ENCODE measurements around the gene CFAP97D2. TPM values are rescaled to one million over a fixed set of nuclear protein-coding genes. Genes with fewer than 3 reads are reported as not detected.
"Not testable (repeated sequence)": the region's sequence is repeated elsewhere in the genome, so short reads cannot be mapped to it uniquely, and the experiment has no call there.

Gene CFAP97D2
- polyA plus RNA-seq, 1 of the 3 experiments (the other 2 are of a cell fraction), result not detected

DNA sequence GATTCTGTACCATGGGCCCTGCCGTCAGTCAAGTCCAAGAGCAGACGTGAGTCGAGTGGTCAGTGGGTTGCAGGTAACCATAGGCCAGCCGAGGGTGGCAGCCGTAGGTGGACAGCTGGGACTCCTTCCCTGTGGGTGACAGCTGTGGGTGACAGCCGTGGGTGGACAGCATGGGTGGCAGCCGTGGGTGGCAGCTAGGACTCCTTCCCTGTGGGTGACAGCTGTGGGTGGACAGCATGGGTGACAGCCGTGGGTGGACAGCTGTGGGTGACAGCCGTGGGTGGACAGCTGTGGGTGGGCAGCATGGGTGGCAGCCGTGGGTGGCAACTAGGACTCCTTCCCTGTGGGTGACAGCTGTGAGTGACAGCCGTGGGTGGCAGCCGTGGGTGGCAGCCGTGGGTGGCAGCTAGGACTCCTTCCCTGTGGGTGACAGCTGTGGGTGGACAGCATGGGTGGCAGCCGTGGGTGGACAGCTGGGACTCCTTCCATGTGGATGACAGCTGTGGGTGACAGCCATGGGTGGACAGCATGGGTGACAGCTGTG is 2.6 kb upstream of the CFAP97D2 start:
- H3K27me3 ChIP-seq (ENCODE audit: insufficient read depth); H3K79me2 ChIP-seq (ENCODE audit: insufficient read depth); DNase-seq; H3K27ac ChIP-seq (ENCODE audit: low read depth in 2 of 2, low read length in 1 of 2); H3K9me2 ChIP-seq; H3F3A ChIP-seq (replicated peaks; ENCODE audit: insufficient read depth); POLR2A ChIA-PET; H4K20me1 ChIP-seq (ENCODE audit: insufficient read depth); H3K4me2 ChIP-seq; H3K4me1 ChIP-seq (ENCODE audit: control insufficient read depth in 1 of 2, insufficient read depth in 2 of 2, low read depth in 1 of 2, low read length in 1 of 2); H3K9me3 ChIP-seq; H3K9ac ChIP-seq; H3K36me3 ChIP-seq (replicated peaks in 1 of 2; ENCODE audit: control insufficient read depth in 1 of 2, insufficient read depth in 2 of 2, low read length in 1 of 2); H2AFZ ChIP-seq (ENCODE audit: low read depth); CTCF ChIA-PET; H3K4me3 ChIP-seq (ENCODE audit: low read depth in 2 of 2, low read length in 1 of 2): not testable (repeated sequence)
- 77% methylated on average over 9 of the region's 14 CpGs for WGBS (ENCODE audit: low lambda C conversion rate)

DNA sequence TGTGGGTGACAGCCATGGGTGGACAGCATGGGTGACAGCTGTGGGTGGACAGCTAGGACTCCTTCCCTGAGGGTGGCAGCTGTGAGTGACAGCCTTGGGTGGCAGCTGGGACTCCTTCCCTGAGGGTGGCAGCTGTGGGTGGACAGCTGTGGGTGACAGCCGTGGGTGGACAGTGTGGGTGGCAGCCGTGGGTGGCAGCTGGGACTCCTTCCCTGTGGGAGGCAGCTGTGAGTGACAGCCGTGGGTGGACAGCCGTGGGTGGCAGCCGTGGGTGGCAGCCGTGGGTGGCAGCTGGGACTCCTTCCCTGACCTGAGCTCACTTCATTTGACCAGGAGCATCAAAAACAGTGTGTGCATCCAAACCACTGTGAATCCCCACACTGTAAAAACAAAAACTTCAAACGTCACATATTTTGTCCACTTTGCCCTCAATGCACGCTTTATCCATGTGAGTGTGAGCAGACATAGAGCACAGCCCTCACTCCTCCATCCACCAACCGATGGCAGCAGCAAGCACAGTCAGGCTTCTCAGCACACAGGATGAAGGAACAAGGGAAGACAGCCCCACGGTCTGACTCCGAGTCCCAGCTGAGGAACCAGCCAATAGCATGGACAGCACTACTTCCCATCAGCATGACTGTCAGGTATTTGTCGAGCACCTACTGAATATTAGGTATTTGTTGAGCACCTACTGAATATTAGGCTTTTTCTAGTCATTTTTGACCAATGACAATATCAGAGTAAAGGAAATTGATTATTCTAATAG is 1.6 kb upstream of the CFAP97D2 start:
- TF ChIP-seq, protein P1, sequence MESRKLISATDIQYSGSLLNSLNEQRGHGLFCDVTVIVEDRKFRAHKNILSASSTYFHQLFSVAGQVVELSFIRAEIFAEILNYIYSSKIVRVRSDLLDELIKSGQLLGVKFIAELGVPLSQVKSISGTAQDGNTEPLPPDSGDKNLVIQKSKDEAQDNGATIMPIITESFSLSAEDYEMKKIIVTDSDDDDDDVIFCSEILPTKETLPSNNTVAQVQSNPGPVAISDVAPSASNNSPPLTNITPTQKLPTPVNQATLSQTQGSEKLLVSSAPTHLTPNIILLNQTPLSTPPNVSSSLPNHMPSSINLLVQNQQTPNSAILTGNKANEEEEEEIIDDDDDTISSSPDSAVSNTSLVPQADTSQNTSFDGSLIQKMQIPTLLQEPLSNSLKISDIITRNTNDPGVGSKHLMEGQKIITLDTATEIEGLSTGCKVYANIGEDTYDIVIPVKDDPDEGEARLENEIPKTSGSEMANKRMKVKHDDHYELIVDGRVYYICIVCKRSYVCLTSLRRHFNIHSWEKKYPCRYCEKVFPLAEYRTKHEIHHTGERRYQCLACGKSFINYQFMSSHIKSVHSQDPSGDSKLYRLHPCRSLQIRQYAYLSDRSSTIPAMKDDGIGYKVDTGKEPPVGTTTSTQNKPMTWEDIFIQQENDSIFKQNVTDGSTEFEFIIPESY (IDR thresholded peaks at IDR 0.05; ENCODE audit: borderline replicate concordance, low read depth), result no peak
- TF ChIP-seq NRF1 (IDR thresholded peaks at IDR 0.05; ENCODE audit: low read depth, low read length) (no peak), SMC3 (IDR thresholded peaks at IDR 0.05; ENCODE audit: low read depth, low read length) (no peak), JUND (IDR thresholded peaks at IDR 0.05) (no peak), FOXJ3 (CRISPR knock-in tag; IDR thresholded peaks at IDR 0.05) (no peak), ELF1 (IDR thresholded peaks at IDR 0.05) (no peak), YY1 (IDR thresholded peaks at IDR 0.05; ENCODE audit: low read depth) (no peak), SIN3A (IDR thresholded peaks at IDR 0.05; ENCODE audit: borderline replicate concordance, low read depth, low read length) (no peak), MXI1 (IDR thresholded peaks at IDR 0.05; ENCODE audit: low read depth, low read length) (no peak), FOXM1 (IDR thresholded peaks at IDR 0.05; ENCODE audit: low read depth) (no peak), TCF12 (IDR thresholded peaks at IDR 0.05) (no peak), TEAD4 (IDR thresholded peaks at IDR 0.05; ENCODE audit: borderline replicate concordance, insufficient read depth) (no peak)
- TF ChIP-seq, protein P2, sequence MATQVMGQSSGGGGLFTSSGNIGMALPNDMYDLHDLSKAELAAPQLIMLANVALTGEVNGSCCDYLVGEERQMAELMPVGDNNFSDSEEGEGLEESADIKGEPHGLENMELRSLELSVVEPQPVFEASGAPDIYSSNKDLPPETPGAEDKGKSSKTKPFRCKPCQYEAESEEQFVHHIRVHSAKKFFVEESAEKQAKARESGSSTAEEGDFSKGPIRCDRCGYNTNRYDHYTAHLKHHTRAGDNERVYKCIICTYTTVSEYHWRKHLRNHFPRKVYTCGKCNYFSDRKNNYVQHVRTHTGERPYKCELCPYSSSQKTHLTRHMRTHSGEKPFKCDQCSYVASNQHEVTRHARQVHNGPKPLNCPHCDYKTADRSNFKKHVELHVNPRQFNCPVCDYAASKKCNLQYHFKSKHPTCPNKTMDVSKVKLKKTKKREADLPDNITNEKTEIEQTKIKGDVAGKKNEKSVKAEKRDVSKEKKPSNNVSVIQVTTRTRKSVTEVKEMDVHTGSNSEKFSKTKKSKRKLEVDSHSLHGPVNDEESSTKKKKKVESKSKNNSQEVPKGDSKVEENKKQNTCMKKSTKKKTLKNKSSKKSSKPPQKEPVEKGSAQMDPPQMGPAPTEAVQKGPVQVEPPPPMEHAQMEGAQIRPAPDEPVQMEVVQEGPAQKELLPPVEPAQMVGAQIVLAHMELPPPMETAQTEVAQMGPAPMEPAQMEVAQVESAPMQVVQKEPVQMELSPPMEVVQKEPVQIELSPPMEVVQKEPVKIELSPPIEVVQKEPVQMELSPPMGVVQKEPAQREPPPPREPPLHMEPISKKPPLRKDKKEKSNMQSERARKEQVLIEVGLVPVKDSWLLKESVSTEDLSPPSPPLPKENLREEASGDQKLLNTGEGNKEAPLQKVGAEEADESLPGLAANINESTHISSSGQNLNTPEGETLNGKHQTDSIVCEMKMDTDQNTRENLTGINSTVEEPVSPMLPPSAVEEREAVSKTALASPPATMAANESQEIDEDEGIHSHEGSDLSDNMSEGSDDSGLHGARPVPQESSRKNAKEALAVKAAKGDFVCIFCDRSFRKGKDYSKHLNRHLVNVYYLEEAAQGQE (IDR thresholded peaks at IDR 0.05; ENCODE audit: low read depth, low read length), result no peak
- TF ChIP-seq, protein P3, sequence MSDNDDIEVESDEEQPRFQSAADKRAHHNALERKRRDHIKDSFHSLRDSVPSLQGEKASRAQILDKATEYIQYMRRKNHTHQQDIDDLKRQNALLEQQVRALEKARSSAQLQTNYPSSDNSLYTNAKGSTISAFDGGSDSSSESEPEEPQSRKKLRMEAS (IDR thresholded peaks at IDR 0.05; ENCODE audit: low read depth), result no peak
- TF ChIP-seq, protein P4, sequence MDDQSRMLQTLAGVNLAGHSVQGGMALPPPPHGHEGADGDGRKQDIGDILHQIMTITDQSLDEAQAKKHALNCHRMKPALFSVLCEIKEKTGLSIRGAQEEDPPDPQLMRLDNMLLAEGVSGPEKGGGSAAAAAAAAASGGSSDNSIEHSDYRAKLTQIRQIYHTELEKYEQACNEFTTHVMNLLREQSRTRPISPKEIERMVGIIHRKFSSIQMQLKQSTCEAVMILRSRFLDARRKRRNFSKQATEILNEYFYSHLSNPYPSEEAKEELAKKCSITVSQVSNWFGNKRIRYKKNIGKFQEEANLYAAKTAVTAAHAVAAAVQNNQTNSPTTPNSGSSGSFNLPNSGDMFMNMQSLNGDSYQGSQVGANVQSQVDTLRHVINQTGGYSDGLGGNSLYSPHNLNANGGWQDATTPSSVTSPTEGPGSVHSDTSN (IDR thresholded peaks at IDR 0.05), result no peak
- no peak for DNase-seq
- H3F3A ChIP-seq (replicated peaks; ENCODE audit: insufficient read depth), result no peaks in the 10 kb centered on the region
- H3K4me1 ChIP-seq (ENCODE audit: control insufficient read depth in 1 of 2, insufficient read depth in 2 of 2, low read depth in 1 of 2, low read length in 1 of 2), result no peaks in the 10 kb centered on the region; a peak in 1 of 4 replicates
- H4K20me1 ChIP-seq (ENCODE audit: insufficient read depth), result no peaks in the 10 kb centered on the region
- ChIA-PET POLR2A (no interaction called here), CTCF (no interaction called here)
- H3K79me2 ChIP-seq (ENCODE audit: insufficient read depth), result no peaks in the 10 kb centered on the region
- no peaks in the 10 kb centered on the region for H3K9me2 ChIP-seq
- H3K4me3 ChIP-seq (ENCODE audit: low read depth in 2 of 2, low read length in 1 of 2), result no peak overlapping the region
- 69% methylated on average over 6 of the region's 12 CpGs for WGBS (ENCODE audit: low lambda C conversion rate)
- no peaks in the 10 kb centered on the region for H3K36me3 ChIP-seq (replicated peaks in 1 of 2; ENCODE audit: control insufficient read depth in 1 of 2, insufficient read depth in 2 of 2, low read length in 1 of 2)
- no peak overlapping the region for H3K9ac ChIP-seq
- H3K27me3 ChIP-seq (ENCODE audit: insufficient read depth), result peaks cover 5% of the 10 kb centered on the region; the same call in 1 of the 2 replicates
- no peaks in the 10 kb centered on the region for H3K9me3 ChIP-seq
- no peak overlapping the region for H3K27ac ChIP-seq (ENCODE audit: low read depth in 2 of 2, low read length in 1 of 2)
- no peak overlapping the region for H2AFZ ChIP-seq (ENCODE audit: low read depth)
- no peak overlapping the region for H3K4me2 ChIP-seq
